Measurements from ENCODE around the gene CARD10. TPM values are rescaled to one million over a fixed set of nuclear protein-coding genes. Genes with fewer than 3 reads are reported as not detected.

The CARD10 gene
- total and polyA plus RNA-seq, 2 of the 13 experiments (the other 11 are each of a cell fraction or from before 2014, with no cell fraction given), result 35.2 to 55.8 TPM

DNA sequence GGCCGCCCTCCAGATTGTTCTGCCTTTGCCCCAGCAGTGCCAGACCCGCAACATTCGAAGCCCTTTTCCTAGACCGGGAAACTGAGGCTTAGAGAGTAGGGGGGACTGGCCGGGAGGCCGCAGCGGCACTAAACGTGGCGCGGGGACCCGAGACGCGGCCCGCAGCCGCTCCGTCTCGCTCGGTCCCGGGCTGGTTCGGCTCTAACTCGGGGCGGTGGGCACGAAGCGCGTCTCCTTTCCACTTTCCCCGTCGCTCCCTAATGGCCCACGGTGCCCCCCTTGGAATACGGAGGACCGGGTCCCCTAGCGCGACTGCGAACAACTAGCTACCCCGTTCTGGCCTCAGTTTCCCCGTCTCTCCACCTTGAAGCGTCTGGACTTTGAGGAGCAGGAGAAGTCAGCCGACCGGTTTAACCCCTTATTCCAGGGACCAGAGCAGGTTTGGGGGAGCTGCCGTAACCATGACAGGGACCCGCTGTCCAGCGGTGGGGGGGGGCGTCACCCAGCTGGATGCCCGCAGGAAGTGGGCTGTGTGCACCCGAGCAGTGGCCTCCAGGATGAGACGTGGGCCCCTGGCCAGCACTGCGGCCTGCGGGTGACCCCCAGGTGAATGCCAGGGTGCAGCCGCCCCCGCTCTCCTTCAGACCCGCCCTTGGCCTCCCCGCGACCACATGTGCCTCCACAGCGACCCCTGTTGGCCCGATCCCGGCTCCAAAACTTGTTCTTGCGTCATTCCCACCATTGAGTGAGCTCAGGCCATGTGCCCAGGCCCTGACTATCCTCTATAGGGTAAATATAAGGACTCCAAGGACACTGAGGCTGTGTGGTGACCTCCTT lies 42.2 kb upstream of the CARD10 start (continued):
- TF ChIP-seq, protein P1, sequence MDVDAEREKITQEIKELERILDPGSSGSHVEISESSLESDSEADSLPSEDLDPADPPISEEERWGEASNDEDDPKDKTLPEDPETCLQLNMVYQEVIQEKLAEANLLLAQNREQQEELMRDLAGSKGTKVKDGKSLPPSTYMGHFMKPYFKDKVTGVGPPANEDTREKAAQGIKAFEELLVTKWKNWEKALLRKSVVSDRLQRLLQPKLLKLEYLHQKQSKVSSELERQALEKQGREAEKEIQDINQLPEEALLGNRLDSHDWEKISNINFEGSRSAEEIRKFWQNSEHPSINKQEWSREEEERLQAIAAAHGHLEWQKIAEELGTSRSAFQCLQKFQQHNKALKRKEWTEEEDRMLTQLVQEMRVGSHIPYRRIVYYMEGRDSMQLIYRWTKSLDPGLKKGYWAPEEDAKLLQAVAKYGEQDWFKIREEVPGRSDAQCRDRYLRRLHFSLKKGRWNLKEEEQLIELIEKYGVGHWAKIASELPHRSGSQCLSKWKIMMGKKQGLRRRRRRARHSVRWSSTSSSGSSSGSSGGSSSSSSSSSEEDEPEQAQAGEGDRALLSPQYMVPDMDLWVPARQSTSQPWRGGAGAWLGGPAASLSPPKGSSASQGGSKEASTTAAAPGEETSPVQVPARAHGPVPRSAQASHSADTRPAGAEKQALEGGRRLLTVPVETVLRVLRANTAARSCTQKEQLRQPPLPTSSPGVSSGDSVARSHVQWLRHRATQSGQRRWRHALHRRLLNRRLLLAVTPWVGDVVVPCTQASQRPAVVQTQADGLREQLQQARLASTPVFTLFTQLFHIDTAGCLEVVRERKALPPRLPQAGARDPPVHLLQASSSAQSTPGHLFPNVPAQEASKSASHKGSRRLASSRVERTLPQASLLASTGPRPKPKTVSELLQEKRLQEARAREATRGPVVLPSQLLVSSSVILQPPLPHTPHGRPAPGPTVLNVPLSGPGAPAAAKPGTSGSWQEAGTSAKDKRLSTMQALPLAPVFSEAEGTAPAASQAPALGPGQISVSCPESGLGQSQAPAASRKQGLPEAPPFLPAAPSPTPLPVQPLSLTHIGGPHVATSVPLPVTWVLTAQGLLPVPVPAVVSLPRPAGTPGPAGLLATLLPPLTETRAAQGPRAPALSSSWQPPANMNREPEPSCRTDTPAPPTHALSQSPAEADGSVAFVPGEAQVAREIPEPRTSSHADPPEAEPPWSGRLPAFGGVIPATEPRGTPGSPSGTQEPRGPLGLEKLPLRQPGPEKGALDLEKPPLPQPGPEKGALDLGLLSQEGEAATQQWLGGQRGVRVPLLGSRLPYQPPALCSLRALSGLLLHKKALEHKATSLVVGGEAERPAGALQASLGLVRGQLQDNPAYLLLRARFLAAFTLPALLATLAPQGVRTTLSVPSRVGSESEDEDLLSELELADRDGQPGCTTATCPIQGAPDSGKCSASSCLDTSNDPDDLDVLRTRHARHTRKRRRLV (CRISPR knock-in tag; IDR thresholded peaks at IDR 0.05), result peak; percentile 59; the same call in 1 of the 2 replicates
- TF ChIP-seq ZNF543 (CRISPR knock-in tag; IDR thresholded peaks at IDR 0.05) (no peak), HOXA9 (CRISPR knock-in tag; IDR thresholded peaks at IDR 0.05; ENCODE audit: borderline replicate concordance) (peak; percentile 36; the same call in 1 of the 2 replicates), YEATS2 (CRISPR knock-in tag; IDR thresholded peaks at IDR 0.05; ENCODE audit: borderline replicate concordance) (peak; percentile 83; the same call in 1 of the 2 replicates), ZNF792 (CRISPR knock-in tag; IDR thresholded peaks at IDR 0.05) (peak; percentile 78; the same call in 1 of the 2 replicates), MTA1 (CRISPR knock-in tag; IDR thresholded peaks at IDR 0.05; ENCODE audit: borderline replicate concordance) (peak; percentile 89), CCDC6 (CRISPR knock-in tag; IDR thresholded peaks at IDR 0.05) (peak; percentile 78; the same call in 1 of the 2 replicates), ZNF703 (CRISPR knock-in tag; IDR thresholded peaks at IDR 0.05; ENCODE audit: borderline replicate concordance) (peak; percentile 26; the same call in 1 of the 2 replicates), ZSCAN22 (CRISPR knock-in tag; IDR thresholded peaks at IDR 0.05) (no peak), ETV6 (CRISPR knock-in tag; conservative IDR thresholded peaks at IDR 0.05) (peak; percentile 71; the same call in 1 of the 2 replicates), RFXANK (CRISPR knock-in tag; IDR thresholded peaks at IDR 0.05) (no peak), BHLHE40 (IDR thresholded peaks at IDR 0.05; ENCODE audit: low read length) (peak; percentile 34; the same call in 1 of the 2 replicates), SP140L (CRISPR knock-in tag; IDR thresholded peaks at IDR 0.05; ENCODE audit: borderline replicate concordance) (0 out of 2 replicates have a peak, but pooled peaks have one; percentile 66), ADNP (CRISPR knock-in tag; IDR thresholded peaks at IDR 0.05) (no peak), KLF13 (CRISPR knock-in tag; IDR thresholded peaks at IDR 0.05) (no peak), ZNF282 (IDR thresholded peaks at IDR 0.05; ENCODE audit: partially characterized antibody) (no peak)
- TF ChIP-seq, protein P2, sequence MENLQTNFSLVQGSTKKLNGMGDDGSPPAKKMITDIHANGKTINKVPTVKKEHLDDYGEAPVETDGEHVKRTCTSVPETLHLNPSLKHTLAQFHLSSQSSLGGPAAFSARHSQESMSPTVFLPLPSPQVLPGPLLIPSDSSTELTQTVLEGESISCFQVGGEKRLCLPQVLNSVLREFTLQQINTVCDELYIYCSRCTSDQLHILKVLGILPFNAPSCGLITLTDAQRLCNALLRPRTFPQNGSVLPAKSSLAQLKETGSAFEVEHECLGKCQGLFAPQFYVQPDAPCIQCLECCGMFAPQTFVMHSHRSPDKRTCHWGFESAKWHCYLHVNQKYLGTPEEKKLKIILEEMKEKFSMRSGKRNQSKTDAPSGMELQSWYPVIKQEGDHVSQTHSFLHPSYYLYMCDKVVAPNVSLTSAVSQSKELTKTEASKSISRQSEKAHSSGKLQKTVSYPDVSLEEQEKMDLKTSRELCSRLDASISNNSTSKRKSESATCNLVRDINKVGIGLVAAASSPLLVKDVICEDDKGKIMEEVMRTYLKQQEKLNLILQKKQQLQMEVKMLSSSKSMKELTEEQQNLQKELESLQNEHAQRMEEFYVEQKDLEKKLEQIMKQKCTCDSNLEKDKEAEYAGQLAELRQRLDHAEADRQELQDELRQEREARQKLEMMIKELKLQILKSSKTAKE (CRISPR knock-in tag; IDR thresholded peaks at IDR 0.05; ENCODE audit: borderline replicate concordance), result peak; percentile 80
- TF ChIP-seq, protein P3, sequence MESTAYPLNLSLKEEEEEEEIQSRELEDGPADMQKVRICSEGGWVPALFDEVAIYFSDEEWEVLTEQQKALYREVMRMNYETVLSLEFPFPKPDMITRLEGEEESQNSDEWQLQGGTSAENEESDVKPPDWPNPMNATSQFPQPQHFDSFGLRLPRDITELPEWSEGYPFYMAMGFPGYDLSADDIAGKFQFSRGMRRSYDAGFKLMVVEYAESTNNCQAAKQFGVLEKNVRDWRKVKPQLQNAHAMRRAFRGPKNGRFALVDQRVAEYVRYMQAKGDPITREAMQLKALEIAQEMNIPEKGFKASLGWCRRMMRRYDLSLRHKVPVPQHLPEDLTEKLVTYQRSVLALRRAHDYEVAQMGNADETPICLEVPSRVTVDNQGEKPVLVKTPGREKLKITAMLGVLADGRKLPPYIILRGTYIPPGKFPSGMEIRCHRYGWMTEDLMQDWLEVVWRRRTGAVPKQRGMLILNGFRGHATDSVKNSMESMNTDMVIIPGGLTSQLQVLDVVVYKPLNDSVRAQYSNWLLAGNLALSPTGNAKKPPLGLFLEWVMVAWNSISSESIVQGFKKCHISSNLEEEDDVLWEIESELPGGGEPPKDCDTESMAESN (CRISPR knock-in tag; conservative IDR thresholded peaks at IDR 0.05), result no peak

All from HepG2 (cell line).